Fibroblast of mammary gland (primary cell): ENCODE data around the gene REXO1.

Experiments used
- DNase-seq: peaks from one replicate; pipeline ENCODE4 v3.0.0-alpha.2; 2010; ENCODE audit warnings: low read depth
- H3K4me3 ChIP-seq: 2 replicates; pipeline ENCODE4 v1.5.1; 2011; ENCODE audit warnings: low read depth, mild to moderate bottlenecking, low read length, moderate library complexity; ENCODE audit not compliant: control insufficient read depth
- TF ChIP-seq, protein P1 (sequence below): conservative IDR thresholded peaks from 2 replicates; pipeline ENCODE4 v1.5.1; 2011; ENCODE audit warnings: low read depth, low read length, inconsistent platforms; ENCODE audit not compliant: control insufficient read depth, insufficient read depth

REXO1 gene

DNA sequence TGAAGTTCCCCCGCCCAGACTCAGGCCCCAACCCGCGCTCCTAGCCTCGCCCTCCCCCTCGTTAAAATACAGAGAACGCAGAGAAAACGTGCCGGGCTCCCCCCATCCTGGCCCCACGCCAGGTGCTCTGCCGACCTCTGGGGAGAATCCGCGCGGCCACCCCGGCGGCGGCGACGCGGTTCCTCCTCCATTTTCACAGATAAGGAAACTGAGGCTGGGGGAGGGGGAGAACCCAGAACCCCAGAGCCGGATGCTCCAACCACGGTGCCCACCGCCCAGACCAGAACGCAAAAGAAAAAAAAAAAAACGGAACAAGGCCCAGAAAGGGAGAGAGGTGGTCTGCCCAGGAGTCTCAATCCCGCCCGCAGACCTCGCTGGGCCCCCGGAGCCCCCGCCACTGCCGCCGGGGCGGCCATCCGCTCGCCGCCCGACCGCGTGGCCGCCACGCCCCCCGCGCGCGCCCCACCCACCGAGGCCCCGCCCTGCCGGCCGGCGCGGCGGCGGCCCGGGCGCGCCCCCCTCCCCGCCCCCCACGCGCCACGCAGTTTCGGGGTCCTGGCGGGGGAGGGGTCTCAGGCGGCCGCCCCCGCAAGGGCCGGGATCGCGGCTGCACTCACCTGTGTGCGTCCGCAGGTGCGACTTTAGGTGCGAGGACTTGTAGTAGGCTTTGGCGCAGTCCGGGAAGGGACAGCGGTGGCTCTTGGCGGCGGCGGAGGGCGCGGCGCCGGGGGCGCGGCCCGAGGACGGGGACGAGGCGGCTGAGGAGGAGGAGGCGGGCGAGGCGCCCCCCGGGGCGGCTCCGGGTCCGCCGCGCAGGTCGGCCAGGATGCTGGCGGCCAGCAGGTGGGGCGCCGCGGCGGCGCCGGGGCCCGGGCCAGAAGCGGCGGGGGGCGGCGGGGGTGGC is 14.4 kb upstream of the REXO1 start:
- no peak for DNase-seq
- H3K4me3 ChIP-seq, result peak overlapping the region; percentile 83
- TF ChIP-seq, protein P1, sequence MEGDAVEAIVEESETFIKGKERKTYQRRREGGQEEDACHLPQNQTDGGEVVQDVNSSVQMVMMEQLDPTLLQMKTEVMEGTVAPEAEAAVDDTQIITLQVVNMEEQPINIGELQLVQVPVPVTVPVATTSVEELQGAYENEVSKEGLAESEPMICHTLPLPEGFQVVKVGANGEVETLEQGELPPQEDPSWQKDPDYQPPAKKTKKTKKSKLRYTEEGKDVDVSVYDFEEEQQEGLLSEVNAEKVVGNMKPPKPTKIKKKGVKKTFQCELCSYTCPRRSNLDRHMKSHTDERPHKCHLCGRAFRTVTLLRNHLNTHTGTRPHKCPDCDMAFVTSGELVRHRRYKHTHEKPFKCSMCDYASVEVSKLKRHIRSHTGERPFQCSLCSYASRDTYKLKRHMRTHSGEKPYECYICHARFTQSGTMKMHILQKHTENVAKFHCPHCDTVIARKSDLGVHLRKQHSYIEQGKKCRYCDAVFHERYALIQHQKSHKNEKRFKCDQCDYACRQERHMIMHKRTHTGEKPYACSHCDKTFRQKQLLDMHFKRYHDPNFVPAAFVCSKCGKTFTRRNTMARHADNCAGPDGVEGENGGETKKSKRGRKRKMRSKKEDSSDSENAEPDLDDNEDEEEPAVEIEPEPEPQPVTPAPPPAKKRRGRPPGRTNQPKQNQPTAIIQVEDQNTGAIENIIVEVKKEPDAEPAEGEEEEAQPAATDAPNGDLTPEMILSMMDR, result no peak

GRCh38 chr19:1862068-1862423 is 13.8 kb upstream of the REXO1 start:
- TF ChIP-seq, protein P1, result no peak
- H3K4me3 ChIP-seq, result peak overlapping the region; percentile 83
- DNase-seq, result no peak

DNA sequence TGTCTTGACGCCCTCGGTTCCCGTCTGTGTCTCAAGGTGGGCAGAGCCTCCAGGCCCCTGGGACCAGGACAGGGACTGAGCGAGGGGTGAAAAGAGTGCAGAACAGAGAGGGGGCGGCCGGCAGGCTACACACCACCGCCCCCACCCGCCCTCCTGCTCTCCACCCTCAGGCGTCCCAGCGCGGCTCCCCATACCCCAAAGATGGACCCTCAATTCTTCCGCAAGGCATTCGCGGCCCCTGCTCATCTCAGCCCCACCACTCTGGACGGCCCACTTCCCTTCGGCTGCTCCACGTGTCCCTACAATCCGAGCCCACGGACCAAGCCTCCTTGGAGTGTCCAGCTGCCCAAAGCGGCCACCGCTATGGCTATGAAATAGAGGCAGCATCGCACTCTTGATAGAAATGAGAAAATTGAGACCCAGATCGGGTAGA is 13.3 kb upstream of the REXO1 start:
- H3K4me3 ChIP-seq, result peak overlapping the region; percentile 83

DNA sequence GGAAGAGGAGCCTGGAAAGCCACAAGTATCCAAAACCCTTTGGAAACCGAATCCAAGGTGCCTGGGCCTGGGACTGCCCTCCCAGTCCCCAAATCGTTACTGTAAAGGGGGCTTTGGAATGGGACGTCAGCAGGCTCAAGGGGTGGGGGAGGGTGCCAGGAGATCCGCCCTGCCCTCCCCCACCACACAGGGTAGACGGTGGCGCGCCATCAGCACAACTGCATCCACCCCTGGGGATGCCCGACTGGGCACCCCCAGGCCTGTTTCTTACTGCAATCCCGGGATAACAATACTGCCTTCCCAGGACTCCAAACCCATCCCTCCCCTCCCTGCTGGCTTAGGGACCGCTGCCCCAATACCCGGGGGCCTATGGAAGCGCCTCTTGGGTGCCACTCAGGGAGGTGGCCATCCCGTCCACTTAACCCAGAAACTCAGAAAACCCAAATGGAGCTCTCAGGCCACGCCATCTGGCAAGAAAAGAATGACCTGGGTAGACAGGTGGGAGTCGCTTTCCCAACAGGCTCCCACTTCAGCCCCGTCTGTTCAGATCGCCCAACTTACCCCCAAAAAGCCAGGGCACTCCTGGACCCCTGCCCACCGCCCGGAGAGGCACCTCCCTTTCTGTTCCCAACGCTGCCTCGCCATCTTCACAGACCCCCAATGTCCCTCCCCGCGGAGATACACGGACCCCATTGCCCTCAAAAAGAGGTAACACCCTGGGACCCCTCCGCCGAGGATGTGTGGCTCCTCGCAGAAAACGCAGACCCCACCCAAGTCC is 12.7 kb upstream of the REXO1 start:
- H3K4me3 ChIP-seq, result peak overlapping the region; percentile 83
- TF ChIP-seq, protein P1, result no peak
- no peak for DNase-seq

More for the DNA sequence above, 13.3 kb upstream of the REXO1 start:
- no peak for DNase-seq
- TF ChIP-seq, protein P1, result no peak

- peak overlapping the region; percentile 83 for H3K4me3 ChIP-seq
- TF ChIP-seq, protein P1, result no peak
- peak; percentile 75 for DNase-seq
Observed at GRCh38 chr19:1860042-1860775, 11.9 kb upstream of the REXO1 start.

GRCh38 chr19:1859331-1859781 is 11.1 kb upstream of the REXO1 start:
- no peak for DNase-seq
- TF ChIP-seq, protein P1, result no peak
- no peak overlapping the region for H3K4me3 ChIP-seq
